Colon (tissue), 2 donors: Measurements from ENCODE around the gene RPS6KA4.

Source experiments
- FAIRE-seq: peaks from 2 replicates; lab custom pipeline; 2012; peaks lifted over from hg19 to GRCh38; lab: Jason Lieb, UNC
- donor health status: control.
- donor health status: control.

RPS6KA4 gene

DNA sequence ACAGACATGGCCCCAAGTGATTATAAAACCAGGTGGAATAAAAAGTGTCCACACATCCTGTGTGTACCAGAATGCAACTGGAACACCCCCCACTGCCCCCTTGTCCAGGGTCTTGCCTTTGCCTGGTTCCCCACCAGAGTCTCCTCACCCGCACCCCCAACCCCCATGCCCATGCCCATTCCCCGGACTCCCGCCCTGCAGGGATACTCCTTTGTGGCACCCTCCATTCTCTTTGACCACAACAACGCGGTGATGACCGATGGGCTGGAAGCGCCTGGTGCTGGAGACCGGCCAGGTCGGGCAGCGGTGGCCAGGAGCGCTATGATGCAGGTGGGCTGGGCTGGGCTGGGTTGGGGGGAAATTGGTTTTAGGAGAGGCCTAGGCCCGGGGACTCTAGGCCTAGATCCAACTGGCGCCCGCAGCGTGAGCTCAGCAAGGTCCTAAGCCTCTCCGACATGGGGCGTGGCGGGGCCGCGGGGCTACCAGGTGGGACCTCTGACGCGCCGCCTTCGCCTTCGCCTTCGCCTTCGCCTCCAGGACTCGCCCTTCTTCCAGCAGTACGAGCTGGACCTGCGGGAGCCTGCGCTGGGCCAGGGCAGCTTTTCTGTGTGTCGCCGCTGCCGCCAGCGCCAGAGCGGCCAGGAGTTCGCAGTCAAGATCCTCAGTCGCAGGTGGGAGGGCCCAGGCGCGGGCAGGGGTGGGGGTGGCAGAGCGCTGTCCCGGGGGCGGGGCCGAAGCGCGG lies 9.1 kb downstream of the RPS6KA4 start:
- no peak for FAIRE-seq

DNA sequence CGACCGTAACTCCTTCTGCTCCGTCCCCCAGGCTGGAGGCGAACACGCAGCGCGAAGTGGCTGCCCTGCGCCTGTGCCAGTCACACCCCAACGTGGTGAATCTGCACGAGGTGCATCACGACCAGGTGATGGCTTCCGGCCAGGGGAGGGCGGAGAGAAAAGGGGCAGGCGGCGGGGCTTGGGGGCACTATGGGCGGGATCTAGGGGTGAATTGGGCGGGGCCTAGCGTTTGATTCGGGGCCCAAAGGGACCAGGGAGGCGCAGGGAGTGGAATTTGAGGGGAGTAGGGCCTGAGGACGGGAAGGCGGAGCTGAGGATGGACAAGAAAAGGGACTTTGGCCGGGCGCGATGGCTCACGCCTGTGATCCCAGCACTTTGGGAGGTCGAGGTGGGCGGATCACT lies 9.7 kb downstream of the RPS6KA4 start:
- FAIRE-seq = no peak

DNA sequence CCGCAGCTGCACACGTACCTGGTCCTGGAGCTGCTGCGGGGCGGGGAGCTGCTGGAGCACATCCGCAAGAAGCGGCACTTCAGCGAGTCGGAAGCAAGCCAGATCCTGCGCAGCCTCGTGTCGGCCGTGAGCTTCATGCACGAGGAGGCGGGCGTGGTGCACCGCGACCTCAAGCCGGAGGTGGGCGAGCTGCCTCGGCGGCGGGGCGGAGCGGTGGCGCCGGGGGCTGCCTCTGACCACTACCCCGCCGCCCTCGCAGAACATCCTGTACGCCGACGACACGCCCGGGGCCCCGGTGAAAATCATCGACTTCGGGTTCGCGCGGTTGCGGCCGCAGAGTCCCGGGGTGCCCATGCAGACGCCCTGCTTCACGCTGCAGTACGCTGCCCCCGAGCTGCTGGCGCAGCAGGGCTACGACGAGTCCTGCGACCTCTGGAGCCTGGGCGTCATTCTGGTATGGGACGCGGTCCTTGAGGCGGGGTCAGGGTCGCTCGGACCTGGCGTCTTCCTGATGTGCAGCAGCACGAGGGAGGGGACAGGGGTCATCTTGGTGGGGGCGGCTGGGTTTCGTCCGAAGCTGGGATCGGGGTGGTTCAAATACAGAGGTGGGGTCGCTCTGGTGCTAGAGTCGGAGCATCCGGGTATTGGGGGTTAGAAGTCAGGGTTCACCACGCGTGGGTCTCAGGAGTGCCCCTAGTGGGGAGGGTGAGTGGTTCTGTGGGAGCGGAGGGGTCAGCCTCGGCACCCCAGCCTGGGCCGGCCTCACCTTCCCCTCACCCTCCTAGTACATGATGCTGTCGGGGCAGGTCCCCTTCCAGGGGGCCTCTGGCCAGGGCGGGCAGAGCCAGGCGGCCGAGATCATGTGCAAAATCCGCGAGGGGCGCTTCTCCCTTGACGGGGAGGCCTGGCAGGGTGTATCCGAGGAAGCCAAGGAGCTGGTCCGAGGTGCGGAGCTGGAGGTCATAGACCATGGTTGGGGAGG lies 10.8 kb downstream of the RPS6KA4 start:
- FAIRE-seq = no peak

DNA sequence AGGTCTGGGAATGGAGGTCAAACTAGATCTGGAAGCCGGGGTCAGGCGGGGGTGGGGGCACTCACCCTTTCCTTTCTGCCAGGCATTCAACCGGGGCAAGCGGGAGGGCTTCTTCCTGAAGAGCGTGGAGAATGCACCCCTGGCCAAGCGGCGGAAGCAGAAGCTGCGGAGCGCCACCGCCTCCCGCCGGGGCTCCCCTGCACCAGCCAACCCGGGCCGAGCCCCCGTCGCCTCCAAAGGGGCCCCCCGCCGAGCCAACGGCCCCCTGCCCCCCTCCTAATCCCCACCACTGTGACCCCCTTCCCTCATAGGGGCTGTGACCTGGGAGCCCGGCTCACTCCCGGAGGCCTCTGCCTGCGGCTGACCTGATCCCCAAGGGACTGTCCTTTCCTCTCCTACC lies 12.2 kb downstream of the RPS6KA4 start:
- no peak for FAIRE-seq

DNA sequence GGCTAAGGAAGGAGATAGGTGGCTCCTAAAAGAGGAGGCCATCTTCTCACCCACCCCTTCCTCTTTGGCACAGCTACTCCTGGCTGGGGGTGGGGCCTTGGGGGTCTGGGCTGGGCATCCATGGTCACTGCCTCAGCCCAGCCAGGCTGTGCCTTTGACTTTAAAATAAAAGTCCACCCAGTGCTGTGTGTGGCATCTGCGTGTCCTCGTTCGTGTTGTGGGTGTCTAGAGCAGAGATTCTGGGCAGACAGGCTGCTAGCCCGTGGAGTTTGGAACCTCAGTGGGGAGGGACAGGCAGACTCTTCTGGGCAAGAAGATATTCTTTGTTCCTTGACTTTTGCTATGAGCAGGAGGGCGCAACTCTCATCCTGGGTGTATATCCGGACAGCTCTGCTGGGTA lies 13.1 kb downstream of the RPS6KA4 start:
- FAIRE-seq = no peak

DNA sequence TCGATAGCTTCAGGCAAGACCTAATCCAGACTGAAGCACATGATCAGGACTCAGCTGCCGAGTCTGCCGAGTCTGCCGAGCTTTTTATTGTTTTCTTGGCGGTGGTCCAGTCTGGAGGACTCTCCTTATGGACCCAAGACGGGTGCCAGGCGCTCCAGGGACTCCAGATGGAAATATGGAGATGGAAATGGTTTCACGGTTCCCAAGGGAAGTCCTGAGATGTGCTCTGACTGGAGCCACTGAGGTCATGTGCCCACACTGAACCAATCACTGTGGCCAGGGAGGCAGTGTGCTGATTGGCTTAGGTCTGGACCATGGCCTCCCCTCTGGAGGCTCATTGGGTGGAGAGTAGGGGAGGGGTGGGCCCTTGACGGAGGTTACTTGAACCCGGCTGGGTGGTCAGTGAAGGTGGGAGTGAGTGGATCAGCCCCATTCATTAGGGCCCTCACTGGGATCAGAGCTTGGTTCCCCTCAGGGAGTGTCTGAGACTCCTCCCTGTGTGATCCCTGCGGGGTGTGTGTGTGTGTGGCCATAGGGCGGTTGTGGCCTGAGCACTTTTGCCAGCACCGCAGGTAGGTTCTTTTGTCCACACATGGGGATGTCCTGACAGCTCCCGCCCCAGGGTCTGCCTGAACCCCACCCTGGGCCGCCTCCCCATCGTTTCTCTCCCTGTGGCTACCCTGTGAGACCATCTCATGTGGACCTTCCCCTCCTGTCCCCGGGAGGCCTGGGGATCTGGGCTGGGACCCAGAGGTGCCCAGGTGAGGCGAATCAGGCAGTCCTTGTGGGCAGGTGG lies 14.0 kb downstream of the RPS6KA4 start:
- no peak for FAIRE-seq

DNA sequence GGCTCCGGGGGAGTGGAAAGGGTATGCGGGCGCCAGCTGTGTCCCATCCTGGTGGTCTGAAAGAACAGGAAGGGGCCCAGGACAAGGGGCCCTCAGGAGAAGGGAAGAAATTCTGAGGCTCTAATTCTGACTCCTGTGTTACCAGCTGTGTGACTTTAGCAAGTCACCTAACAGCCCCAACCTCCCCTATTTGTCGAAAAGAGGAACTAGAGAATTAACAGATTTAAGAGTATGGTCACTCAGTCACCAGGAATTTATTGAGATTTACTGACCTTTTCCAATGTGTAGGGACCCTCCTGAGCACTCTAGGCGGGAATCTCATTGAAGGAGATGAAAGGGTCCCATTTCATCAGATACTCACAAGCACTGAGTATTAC lies 14.6 kb downstream of the RPS6KA4 start:
- FAIRE-seq = no peak

DNA sequence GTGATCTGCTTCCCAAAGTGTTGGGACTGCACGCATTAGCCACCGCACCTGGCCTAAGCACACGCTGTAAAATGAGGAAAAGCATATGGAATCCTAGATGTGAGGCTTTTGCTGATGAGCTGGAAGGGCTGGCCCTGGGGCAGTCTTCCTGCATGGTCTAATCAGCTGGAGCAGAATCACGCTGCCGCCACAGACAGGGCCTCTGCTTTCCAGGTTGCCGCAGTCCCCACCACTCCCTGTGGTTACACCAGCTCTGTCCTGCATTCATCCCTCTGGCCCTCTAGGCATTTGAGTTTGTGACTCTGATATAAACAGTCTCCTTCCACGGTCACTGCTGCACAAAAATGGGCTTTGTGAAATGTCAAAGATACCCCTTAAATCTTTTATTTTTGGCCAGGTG lies 17.1 kb downstream of the RPS6KA4 start:
- no peak for FAIRE-seq

DNA sequence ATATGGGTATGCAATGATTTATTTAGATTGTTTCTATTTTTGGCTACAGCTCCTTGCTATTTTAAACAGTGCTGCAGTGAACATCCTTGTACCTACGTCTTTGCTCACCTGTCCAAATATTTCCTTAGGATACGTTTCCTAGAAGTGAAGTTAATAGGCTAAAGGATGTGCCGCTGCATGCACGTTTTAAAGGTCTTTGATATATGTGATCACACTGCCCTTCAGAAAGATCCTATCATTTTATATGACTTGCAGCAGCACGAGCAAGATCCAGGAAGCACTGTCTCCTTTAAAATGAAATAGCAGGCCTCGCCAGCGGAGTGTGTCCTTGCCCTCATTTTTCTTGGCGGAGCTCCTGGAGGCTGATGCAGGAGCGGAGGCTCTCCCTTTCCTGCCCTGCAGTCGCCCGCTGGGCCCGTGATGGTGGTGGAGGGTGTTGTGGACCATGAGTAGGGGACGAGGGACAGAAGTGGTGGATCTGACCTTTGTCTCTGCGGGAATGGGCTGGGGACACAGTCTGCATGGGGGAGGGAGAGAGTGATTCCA lies 19.4 kb downstream of the RPS6KA4 start:
- FAIRE-seq = no peak

DNA sequence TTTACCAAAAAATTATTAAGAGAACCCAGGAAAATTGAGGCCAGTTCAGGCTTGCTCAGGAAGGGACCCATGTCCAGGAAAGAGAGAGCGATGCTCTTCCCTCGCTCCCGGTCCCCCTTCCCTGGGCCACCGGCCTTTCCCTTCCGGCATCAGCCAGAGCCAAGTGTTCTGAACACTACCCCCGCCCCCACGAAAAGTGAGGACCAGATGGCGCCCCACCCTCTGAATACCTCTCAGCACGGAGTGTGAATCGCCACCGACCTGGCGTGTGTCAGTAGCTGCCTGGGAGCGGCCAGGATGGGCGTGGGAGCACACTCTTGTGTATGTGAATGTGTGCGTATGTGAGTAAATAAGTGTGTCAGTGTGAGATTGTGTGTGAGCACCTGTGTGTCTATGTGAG lies 20.2 kb downstream of the RPS6KA4 start:
- FAIRE-seq = no peak

DNA sequence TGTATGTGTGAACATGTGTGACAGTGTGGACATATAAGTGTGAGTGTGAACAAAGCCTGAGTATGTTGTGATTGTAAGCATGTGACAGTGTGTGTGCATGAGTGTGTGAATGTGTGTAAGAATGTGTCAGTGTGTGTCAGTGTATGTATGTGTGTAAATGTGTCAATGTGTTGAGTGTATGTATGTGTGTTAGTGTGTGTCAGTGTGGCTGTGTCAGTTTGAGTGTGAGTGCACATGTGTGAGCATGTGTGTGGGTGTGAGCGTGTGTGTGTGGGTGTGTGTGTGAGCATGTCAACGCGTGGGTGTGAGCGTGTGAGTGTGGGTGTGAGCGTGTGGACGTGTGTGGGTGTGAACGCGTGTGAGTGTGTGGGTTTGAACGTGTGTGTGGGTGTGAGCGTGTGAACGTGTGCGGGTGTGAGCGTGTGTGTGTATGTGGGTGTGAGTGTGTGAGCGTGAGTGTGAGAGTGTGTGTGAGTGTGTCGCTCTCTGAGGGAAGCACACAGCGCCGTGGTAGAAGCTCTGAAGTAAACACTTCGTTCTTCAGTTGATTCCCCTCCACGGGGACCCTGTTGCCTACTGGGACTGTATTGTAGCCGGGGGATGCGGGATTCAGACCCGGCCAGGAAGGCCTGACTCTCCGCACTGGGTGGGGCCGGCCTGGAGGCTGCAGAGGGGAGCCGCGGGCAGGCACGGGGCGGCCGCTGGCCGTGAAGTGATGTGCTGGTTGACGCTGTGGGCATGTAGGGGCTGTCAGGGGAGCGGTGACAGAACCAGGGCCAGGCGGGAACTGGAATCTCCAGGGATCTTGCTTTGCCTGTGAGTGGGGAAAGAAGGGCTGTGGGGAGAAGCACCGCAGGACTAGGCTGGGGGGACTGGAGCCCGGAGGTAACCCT lies 21.1 kb downstream of the RPS6KA4 start:
- no peak for FAIRE-seq

DNA sequence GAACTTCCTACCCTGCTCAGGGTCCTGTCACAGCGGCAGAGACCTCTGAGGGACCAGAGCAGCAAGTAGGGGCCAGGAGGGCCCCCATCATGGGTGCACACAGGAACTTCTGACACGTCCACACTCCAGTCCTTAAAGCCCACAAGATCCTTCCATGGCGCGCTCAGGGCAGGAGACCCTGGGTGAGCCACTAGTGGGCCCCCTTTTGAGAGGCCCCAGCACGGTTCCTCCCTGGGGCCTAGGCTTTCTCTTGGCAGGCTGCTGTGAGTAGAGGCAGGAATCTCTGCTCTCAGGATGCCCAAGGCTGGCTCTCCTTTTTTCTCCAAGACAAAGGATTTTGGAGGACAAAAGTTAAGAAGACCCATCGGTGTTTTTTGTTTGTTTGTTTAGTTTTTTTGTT lies 22.4 kb downstream of the RPS6KA4 start:
- no peak for FAIRE-seq

DNA sequence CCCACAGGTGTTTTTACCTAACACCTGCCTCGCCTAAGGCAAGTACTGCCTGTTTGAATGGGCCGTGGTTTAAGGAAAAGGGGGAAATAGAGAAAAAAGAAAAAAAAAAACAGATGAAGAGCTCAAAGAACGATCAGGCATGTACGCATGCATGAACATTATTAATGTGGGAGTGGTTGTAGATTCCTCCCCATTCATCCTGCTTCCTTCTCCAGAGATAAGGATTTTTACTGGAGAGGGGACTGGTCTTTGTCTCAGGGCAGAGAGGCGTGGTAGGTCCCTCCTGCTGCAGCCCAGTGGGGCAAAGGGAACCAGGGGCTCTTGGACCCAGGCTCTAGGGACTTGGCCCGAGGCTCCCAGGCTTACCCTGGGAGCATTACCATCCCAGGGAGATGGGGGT lies 23.1 kb downstream of the RPS6KA4 start:
- FAIRE-seq = no peak

DNA sequence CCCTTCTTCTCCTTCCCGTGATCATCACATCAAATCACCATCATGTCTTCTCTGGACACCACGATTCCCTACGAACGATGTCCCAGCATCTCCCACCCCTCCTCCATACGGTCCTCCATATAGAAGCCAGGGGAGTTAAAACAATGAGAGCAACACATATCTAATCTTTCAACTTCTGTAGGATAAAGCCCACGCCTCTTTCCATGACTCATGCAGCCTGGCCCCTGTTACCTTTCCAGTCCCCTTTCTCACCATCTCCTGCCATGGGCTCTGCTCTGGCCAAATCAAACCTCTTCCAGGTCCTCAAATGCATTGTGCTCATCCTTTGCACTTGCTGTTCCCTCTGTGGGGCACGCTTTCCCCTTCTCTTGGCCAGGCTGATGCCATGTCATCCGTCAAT lies 23.6 kb downstream of the RPS6KA4 start:
- no peak for FAIRE-seq

DNA sequence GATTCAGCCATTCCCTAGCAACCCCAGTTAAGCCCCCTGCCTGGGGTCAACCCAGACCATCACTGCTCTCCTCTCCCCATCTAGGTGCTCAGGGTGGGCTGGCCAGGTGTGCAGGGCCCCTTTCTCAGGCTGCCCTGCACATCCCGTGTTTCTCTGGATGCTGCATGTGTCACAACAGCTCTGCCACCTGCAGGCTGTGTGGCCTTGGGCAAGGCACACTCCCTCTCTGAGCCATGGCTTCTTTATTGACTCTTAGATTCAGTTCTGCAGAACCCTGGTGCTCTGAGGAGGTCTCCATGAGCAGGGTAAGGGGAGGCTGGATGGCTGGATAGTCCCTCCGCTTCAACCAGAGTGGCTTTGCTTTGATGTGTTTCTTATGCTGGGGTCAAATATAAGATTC lies 24.6 kb downstream of the RPS6KA4 start:
- no peak for FAIRE-seq

DNA sequence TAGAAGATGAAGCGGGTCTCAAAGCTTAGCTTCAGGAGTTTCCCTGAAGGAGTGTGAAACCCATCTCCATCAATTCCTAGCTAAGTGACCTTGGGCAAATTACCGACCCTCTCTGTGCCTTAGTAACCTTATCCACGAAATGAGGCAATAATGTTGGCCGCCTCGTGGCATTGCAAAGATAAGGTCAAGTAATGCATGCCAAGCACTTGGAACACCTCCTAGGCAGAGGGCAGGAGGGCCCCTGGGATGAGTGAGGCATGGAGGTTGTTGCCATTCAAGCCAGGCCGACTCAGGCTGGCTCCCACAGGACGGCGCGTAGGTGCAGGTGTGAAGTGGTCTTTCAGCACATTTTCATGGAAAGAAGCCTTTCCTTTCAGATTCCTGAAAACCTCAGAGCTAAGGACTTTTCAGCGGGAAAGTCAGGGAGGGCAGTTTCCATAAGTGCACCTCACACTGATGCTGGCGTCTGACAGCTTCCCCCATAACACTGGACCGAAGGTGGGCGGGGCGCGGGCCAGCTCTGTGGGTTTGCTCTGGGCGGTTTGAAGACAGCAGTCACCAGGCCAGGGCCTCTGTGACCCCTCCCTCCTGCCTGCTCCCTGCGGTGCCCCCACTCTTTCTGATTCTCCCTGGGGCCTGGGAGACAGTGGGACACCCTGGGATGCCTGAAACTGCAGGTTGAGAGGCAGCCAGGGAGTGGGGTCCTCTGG lies 25.2 kb downstream of the RPS6KA4 start:
- no peak for FAIRE-seq

DNA sequence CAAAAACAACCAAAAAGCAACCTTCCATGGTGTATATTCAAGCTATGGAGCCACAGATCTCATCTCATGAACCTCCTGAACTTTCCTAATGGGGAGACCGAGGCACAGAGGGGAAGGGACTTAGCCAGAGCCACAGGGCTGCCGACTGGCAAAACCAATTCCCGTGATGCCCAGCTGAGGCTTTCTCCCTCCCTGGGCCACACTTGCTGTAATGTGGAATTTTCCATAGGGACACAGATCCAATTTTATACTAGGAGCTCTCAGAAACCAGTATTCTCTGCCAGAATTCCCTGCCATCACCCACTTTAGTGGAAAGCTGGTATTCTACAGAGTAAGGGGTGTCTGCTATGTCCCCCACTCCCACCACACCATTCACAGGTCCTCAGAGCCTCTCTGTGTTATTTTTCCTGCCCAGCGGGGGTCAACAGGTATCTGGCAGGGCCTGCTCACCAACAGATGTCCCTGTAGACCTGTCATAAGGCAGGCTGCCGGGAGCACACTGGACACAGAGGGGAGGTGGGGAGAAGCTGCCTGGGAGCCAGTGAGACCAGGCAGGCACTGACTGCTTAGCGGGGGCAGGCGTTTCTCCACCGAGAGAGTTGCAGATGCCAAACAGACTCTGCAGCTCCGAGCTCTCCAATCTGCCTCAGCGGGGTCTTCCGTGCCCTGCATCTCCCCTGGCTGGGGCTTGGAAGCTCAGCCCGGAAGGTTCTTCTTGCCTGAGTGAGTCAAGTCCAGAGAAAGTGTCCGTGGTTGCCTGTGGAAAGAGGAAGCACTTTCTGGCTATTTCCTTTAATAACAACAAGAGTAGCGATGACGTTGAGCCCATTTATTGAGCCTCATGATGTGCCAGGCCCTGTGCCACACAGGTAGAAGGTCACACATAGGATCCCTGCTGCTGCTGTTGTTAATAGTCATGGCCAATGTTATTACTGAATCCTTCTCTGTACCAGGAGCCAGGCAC lies 26.3 kb downstream of the RPS6KA4 start:
- no peak for FAIRE-seq

DNA sequence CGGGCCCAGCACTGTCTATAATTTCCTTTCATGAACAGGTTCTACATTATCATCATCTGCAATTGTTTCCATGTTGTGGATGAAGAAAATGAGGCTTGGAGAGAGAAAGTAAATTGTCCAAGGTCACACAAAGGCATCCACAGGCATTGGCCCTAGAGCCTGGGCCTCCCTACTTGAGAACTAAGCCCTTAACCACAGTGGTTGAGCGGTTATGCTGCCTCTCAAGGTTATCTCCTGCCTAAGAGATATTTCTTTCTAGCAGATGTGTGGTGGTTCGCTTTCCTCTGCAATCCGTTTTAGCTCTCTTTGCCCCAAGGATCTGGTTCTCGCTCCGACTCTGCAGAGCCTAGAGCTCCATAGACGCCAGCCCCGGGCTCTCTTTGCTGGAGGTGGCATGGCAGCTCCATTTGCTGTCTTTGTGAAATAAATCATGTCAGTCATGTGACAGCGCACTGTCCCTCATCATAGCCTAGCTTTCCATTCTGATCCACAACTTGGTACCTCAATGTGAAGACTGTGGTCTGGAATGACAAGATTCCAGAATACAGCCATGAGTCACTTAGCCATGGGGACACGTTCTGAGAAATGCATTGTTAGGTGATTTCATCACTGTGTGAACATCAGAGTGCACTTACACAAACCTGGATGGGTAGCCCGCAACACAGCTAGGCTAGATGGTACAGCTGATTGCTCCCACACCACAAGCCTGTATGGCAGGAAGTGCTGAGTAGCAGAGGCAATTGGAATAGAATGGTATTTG lies 27.2 kb downstream of the RPS6KA4 start:
- no peak for FAIRE-seq

DNA sequence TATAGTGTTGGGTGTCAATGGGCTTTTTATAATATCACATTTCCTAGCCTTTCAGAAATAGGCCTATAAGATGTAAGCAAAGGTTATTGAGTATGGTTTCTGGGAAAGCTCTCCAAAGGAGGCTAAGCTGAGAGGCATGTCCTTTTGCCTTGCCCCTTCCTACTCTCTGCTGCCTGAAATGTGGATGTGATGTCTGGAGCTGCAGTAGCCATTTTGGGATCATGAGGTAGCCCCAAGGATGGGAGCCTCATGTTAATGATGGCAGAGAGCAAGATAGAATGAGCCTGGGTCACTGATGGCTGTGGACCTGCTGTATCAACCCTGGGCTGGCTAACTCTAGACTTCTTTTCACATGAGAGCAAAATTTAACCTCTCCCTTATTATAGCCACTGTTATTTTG lies 29.0 kb downstream of the RPS6KA4 start:
- FAIRE-seq = no peak
